Transverse colon (tissue), 4 donors: Measurements from ENCODE around the gene BMAL2. TPM values are rescaled to one million over a fixed set of nuclear protein-coding genes. Genes with fewer than 3 reads are reported as not detected.

ENCODE experiments used
- DNase-seq: peaks from one replicate; pipeline ENCODE4 v3.0.0-alpha.2; 2019
- H3K27ac ChIP-seq, 4 donors: fragments of 200-600 bp; sonication (generic); 2 replicates each; pipeline ENCODE4 v1.5.1; 2016 to 2018; ENCODE audit warnings: inconsistent platforms in 4 of 4
- H3K27me3 ChIP-seq: fragments of 200-600 bp; sonication (generic); 2 replicates; pipeline ENCODE4 v1.5.1; 2017; ENCODE audit warnings: inconsistent platforms
- H3K36me3 ChIP-seq, 4 donors: fragments of 200-600 bp; sonication (generic); 2 replicates each; pipeline ENCODE4 v1.5.1; 2017 to 2019; ENCODE audit warnings: inconsistent platforms in 4 of 4
- H3K4me1 ChIP-seq, 4 donors: fragments of 200-600 bp; sonication (generic); 2 replicates each; pipeline ENCODE4 v1.5.1; 2017 to 2020; ENCODE audit warnings: inconsistent platforms in 4 of 4
- H3K4me3 ChIP-seq, 4 donors: fragments of 200-600 bp; sonication (generic); 1 replicate in 1 of 4; 2 replicates in 3 of 4; pipeline versions ENCODE4 v1.5.1 to v1.6.1; 2017 to 2019; ENCODE audit warnings: inconsistent platforms in 4 of 4
- H3K9me3 ChIP-seq, 2 donors: fragments of 200-600 bp; sonication (generic); 2 replicates each; pipeline ENCODE4 v1.5.1; 2017 to 2019; ENCODE audit warnings: inconsistent platforms in 2 of 2
- CTCF ChIP-seq, 5 experiments: fragments of 200-600 bp in 3 of 5; fragments of 450-650 bp in 2 of 5; sonication (generic) in 3 of 5; IDR thresholded peaks; 1 replicate in 2 of 5; 2 replicates in 3 of 5; pipeline ENCODE4 v1.5.1; 2016 to 2017; ENCODE audit warnings: antibody characterized with exemption in 5 of 5, inconsistent platforms in 3 of 5, mild to moderate bottlenecking in 2 of 5, moderate library complexity in 1 of 5
- EP300 ChIP-seq: sonication (generic); formaldehyde crosslinking; IDR thresholded peaks from one replicate; pipeline ENCODE4 v1.6.1; 2017; ENCODE audit warnings: antibody characterized with exemption, low read depth
- POLR2A ChIP-seq: fragments of 450-650 bp; IDR thresholded peaks from one replicate; pipeline ENCODE4 v1.6.1; 2016; ENCODE audit warnings: antibody characterized with exemption, mild to moderate bottlenecking, moderate library complexity
- POLR2AphosphoS5 ChIP-seq, 3 donors: sonication (generic); formaldehyde crosslinking; IDR thresholded peaks; one replicate each; pipeline ENCODE4 v1.6.1; 2016; ENCODE audit warnings: antibody characterized with exemption in 3 of 3
- WGBS, 2 donors: methylation state at CpG; one replicate each; pipeline ENCODE4 v1.1.5; 2018; ENCODE audit warnings: low coverage in 1 of 2; 5-methylcytosine and 5-hydroxymethylcytosine counted together
- in situ Hi-C, 4 donors: fragments of 200-750 bp; cut with MboI; loops; one replicate each; pipeline versions ENCODE4 v1.15.0 to v1.15.1; 2017; ENCODE audit warnings: low sequenced_read_pairs in 3 of 4, low pct_ligation_motif_present in 1 of 4, low pct_unique_long_range_greater_than_20kb in 1 of 4
- intact Hi-C: fragments of 100-400 bp; cut with DNase I; formaldehyde crosslinking; loops from one replicate; pipeline ENCODE4 v1.15.1; 2023; ENCODE audit warnings: low total_unique reads
- total RNA-seq, 4 donors: library from RNA; depleted of rRNA; stranded (reverse); fragments of >200 nt; gene quantifications; one replicate each; pipeline ENCODE4 v1.1.0, GENCODE V29; 2016

Gene BMAL2
- total RNA-seq, 4 donors from 2014 or later, result 0.75 to 1.7 (median 1.3) TPM

GRCh38 chr12:27343255-27344000 is 10.8 kb downstream of the BMAL2 start:
- no peak for TF ChIP-seq POLR2A
- TF ChIP-seq CTCF (IDR thresholded peaks at IDR 0.05), result no peak
- no peak for TF ChIP-seq EP300
- TF ChIP-seq POLR2AphosphoS5 (IDR thresholded peaks at IDR 0.05), result no peak
- H3K9me3 ChIP-seq, result no peaks in the 10 kb centered on the region
- DNase-seq, result no peak
- no peak overlapping the region for H3K27ac ChIP-seq
- intact Hi-C loops, result no loop called here
- H3K27me3 ChIP-seq, result no peaks in the 10 kb centered on the region
- WGBS, 2 donors, result 85 to 94% methylated on average over 5 of the region's 5 CpGs
- H3K36me3 ChIP-seq, result no peaks in the 10 kb centered on the region
- no peaks in the 10 kb centered on the region for H3K4me1 ChIP-seq
- in situ Hi-C loops, result no loop called here
- H3K4me3 ChIP-seq, result no peak overlapping the region

- 69 to 92% methylated on average over 2 of the region's 2 CpGs for WGBS, 2 donors
- H3K27me3 ChIP-seq, result no peaks in the 10 kb centered on the region
- H3K36me3 ChIP-seq, result no peaks in the 10 kb centered on the region
- DNase-seq, result no peak
- H3K9me3 ChIP-seq, result no peaks in the 10 kb centered on the region
- intact Hi-C loops, result no loop called here
- H3K4me3 ChIP-seq, result no peak overlapping the region
- no peak overlapping the region for H3K27ac ChIP-seq
- no peaks in the 10 kb centered on the region for H3K4me1 ChIP-seq
- in situ Hi-C loops, result no loop called here
- TF ChIP-seq CTCF (IDR thresholded peaks at IDR 0.05) (no peak), POLR2AphosphoS5 (IDR thresholded peaks at IDR 0.05) (no peak), EP300 (no peak), POLR2A (no peak)
Measured at GRCh38 chr12:27344246-27344645, 11.6 kb downstream of the BMAL2 start.

GRCh38 chr12:27344760-27345159 is 12.1 kb downstream of the BMAL2 start:
- Histone ChIP-seq H3K4me1 (no peaks in the 10 kb centered on the region), H3K36me3 (no peaks in the 10 kb centered on the region), H3K9me3 (no peaks in the 10 kb centered on the region), H3K27ac (no peak overlapping the region), H3K27me3 (no peaks in the 10 kb centered on the region), H3K4me3 (no peak overlapping the region)
- DNase-seq, result no peak
- TF ChIP-seq POLR2AphosphoS5 (IDR thresholded peaks at IDR 0.05), result no peak
- TF ChIP-seq CTCF (IDR thresholded peaks at IDR 0.05), result no peak
- TF ChIP-seq POLR2A, result no peak
- no peak for TF ChIP-seq EP300
- WGBS, 2 donors, result 50 to 88% methylated on average over 2 to 3 of the region's 3 CpGs
- in situ Hi-C loops (no loop called here), intact Hi-C loops (no loop called here)

GRCh38 chr12:27345376-27345775 is 12.7 kb downstream of the BMAL2 start:
- WGBS, 2 donors, result 78 to 86% methylated on average over 4 of the region's 4 CpGs
- in situ Hi-C loops, result no loop called here
- DNase-seq, result no peak
- Histone ChIP-seq H3K9me3 (no peaks in the 10 kb centered on the region), H3K4me3 (no peak overlapping the region), H3K27ac (no peak overlapping the region), H3K36me3 (no peaks in the 10 kb centered on the region), H3K4me1 (no peaks in the 10 kb centered on the region), H3K27me3 (no peaks in the 10 kb centered on the region)
- no peak for TF ChIP-seq POLR2A
- no peak for TF ChIP-seq EP300
- TF ChIP-seq CTCF (IDR thresholded peaks at IDR 0.05), result no peak
- no peak for TF ChIP-seq POLR2AphosphoS5 (IDR thresholded peaks at IDR 0.05)
- intact Hi-C loops, result no loop called here
